ENCODE results near the gene MYBPH. TPM values are rescaled to one million over a fixed set of nuclear protein-coding genes. Genes with fewer than 3 reads are reported as not detected.

The MYBPH gene
- total RNA-seq, 1 donor from 2014 or later: not detected

- TF ChIP-seq CTCF (conservative IDR thresholded peaks at IDR 0.05): no peak
- no peaks in the 10 kb centered on the region for H3K9me3 Mint-ChIP-seq
- no peak for DNase-seq (ENCODE audit: low read depth, low spot score)
- no peaks in the 10 kb centered on the region for H3K27me3 Mint-ChIP-seq (ENCODE audit: low read depth)
- H3K4me1 Mint-ChIP-seq: no peaks in the 10 kb centered on the region
- no peaks in the 10 kb centered on the region for H3K36me3 Mint-ChIP-seq (ENCODE audit: low read depth)
- H3K27ac Mint-ChIP-seq (ENCODE audit: unreplicated experiment): no peak overlapping the region
- no peak overlapping the region for H3K4me3 Mint-ChIP-seq
These were observed 7.8 kb downstream of the MYBPH start for GRCh38 chr1:203167913-203168200.

- no peak for TF ChIP-seq CTCF (conservative IDR thresholded peaks at IDR 0.05)
- Mint-ChIP-seq H3K27me3 (ENCODE audit: low read depth) (no peaks in the 10 kb centered on the region), H3K27ac (ENCODE audit: unreplicated experiment) (no peak overlapping the region), H3K4me1 (no peaks in the 10 kb centered on the region), H3K9me3 (no peaks in the 10 kb centered on the region), H3K4me3 (no peak overlapping the region), H3K36me3 (ENCODE audit: low read depth) (no peaks in the 10 kb centered on the region)
- DNase-seq (ENCODE audit: low read depth, low spot score): no peak
These were observed 8.4 kb downstream of the MYBPH start for GRCh38 chr1:203167026-203167912.

GRCh38 chr1:203166192-203166940 is 9.3 kb downstream of the MYBPH start:
- Mint-ChIP-seq H3K27me3 (ENCODE audit: low read depth) (no peaks in the 10 kb centered on the region), H3K4me3 (no peak overlapping the region), H3K36me3 (ENCODE audit: low read depth) (no peaks in the 10 kb centered on the region), H3K27ac (ENCODE audit: unreplicated experiment) (peak overlapping the region; percentile 87), H3K4me1 (no peaks in the 10 kb centered on the region), H3K9me3 (no peaks in the 10 kb centered on the region)
- no peak for TF ChIP-seq CTCF (conservative IDR thresholded peaks at IDR 0.05)
- no peak for DNase-seq (ENCODE audit: low read depth, low spot score)

GRCh38 chr1:203165800-203166161 is 9.8 kb downstream of the MYBPH start:
- no peaks in the 10 kb centered on the region for H3K27me3 Mint-ChIP-seq (ENCODE audit: low read depth)
- H3K36me3 Mint-ChIP-seq (ENCODE audit: low read depth): no peaks in the 10 kb centered on the region
- H3K27ac Mint-ChIP-seq (ENCODE audit: unreplicated experiment): peak overlapping the region; percentile 87
- no peak for TF ChIP-seq CTCF (conservative IDR thresholded peaks at IDR 0.05)
- no peak overlapping the region for H3K4me3 Mint-ChIP-seq
- no peaks in the 10 kb centered on the region for H3K9me3 Mint-ChIP-seq
- no peaks in the 10 kb centered on the region for H3K4me1 Mint-ChIP-seq
- DNase-seq (ENCODE audit: low read depth, low spot score): no peak

GRCh38 chr1:203165101-203165799 is 10.4 kb downstream of the MYBPH start:
- Mint-ChIP-seq H3K27me3 (ENCODE audit: low read depth) (no peaks in the 10 kb centered on the region), H3K9me3 (no peaks in the 10 kb centered on the region), H3K27ac (ENCODE audit: unreplicated experiment) (peak overlapping the region; percentile 16), H3K36me3 (ENCODE audit: low read depth) (no peaks in the 10 kb centered on the region), H3K4me3 (no peak overlapping the region), H3K4me1 (no peaks in the 10 kb centered on the region)
- no peak for TF ChIP-seq CTCF (conservative IDR thresholded peaks at IDR 0.05)
- DNase-seq (ENCODE audit: low read depth, low spot score): no peak

All from neural crest cell (in vitro differentiated cells).